DND-41 (cell line): ENCODE data around the gene STXBP5L.

Experiments
- EZH2 ChIP-seq: IDR thresholded peaks from 3 replicates; pipeline ENCODE4 v1.6.1; 2012; ENCODE audit warnings: borderline replicate concordance, low read depth, mild to moderate bottlenecking, moderate library complexity, low read length, inconsistent platforms; ENCODE audit not compliant: severe bottlenecking
- TF ChIP-seq, protein P1 (sequence below): IDR thresholded peaks from 2 replicates; pipeline ENCODE4 v1.5.1; 2012; ENCODE audit warnings: borderline replicate concordance, low read length, moderate library complexity, mild to moderate bottlenecking; ENCODE audit not compliant: poor library complexity, severe bottlenecking; ENCODE audit errors: extremely low read depth

DNA sequence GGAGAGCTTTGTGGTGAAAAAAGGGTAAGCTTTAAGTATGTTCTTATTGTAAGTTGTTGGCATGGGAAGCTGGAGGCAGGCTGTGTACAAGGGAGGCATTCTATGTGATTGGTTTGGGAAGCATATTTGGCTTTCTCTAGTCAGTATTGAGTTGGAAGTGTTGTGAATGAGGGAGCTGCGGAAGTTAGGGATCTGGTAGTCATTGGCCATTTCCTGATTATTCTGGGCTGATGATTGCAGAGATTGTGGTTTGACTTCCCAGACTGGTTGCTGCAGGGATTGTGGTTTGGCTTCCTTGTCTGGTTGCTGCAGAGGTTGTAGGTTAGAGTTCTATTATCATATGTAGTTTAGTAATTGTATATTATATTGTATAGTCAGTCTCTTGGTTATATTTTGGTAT lies 21.0 kb downstream of the STXBP5L start:
- TF ChIP-seq, protein P1, sequence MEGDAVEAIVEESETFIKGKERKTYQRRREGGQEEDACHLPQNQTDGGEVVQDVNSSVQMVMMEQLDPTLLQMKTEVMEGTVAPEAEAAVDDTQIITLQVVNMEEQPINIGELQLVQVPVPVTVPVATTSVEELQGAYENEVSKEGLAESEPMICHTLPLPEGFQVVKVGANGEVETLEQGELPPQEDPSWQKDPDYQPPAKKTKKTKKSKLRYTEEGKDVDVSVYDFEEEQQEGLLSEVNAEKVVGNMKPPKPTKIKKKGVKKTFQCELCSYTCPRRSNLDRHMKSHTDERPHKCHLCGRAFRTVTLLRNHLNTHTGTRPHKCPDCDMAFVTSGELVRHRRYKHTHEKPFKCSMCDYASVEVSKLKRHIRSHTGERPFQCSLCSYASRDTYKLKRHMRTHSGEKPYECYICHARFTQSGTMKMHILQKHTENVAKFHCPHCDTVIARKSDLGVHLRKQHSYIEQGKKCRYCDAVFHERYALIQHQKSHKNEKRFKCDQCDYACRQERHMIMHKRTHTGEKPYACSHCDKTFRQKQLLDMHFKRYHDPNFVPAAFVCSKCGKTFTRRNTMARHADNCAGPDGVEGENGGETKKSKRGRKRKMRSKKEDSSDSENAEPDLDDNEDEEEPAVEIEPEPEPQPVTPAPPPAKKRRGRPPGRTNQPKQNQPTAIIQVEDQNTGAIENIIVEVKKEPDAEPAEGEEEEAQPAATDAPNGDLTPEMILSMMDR, result no peak
- TF ChIP-seq EZH2, result no peak
